Measurements from ENCODE around the gene AGMO.

Gene AGMO

GRCh38 chr7:15326044-15326644, 235.7 kb downstream of the AGMO start:
- Histone ChIP-seq H2AFZ (ENCODE audit: low read depth, low read length) (no peak overlapping the region), H3K79me2 (ENCODE audit: low read length) (no peaks in the 10 kb centered on the region), H3K9ac (ENCODE audit: low read length) (no peak overlapping the region), H3K4me2 (ENCODE audit: low read length) (no peak overlapping the region), H4K20me1 (ENCODE audit: insufficient read depth, low read length) (no peaks in the 10 kb centered on the region), H3K9me3 (ENCODE audit: insufficient read depth, low read length) (no peaks in the 10 kb centered on the region), H3K4me1 (ENCODE audit: low read length) (peaks cover 4% of the 10 kb centered on the region; the same call in 1 of the 2 replicates), H3K27me3 (ENCODE audit: low read depth, low read length) (no peaks in the 10 kb centered on the region), H3K27ac (ENCODE audit: low read length) (no peak overlapping the region), H3K36me3 (replicated peaks; ENCODE audit: low read depth, low read length) (no peaks in the 10 kb centered on the region), H3K4me3 (ENCODE audit: low read length) (no peak overlapping the region)
- no peak for TF ChIP-seq EZH2phosphoT487 (IDR thresholded peaks at IDR 0.05; ENCODE audit: low read depth)
- peak; percentile 64 for TF ChIP-seq CTCF (IDR thresholded peaks at IDR 0.05; ENCODE audit: low read depth, low read length)

GRCh38 chr7:15323550-15323949, 238.3 kb downstream of the AGMO start:
- no peak overlapping the region for H2AFZ ChIP-seq (ENCODE audit: low read depth, low read length)
- no peaks in the 10 kb centered on the region for H3K9me3 ChIP-seq (ENCODE audit: insufficient read depth, low read length)
- no peak overlapping the region for H3K4me2 ChIP-seq (ENCODE audit: low read length)

GRCh38 chr7:15317215-15317614, 244.6 kb downstream of the AGMO start:
- Histone ChIP-seq H3K9ac (ENCODE audit: low read length) (no peak overlapping the region), H3K4me3 (ENCODE audit: low read length) (no peak overlapping the region), H4K20me1 (ENCODE audit: insufficient read depth, low read length) (no peaks in the 10 kb centered on the region), H2AFZ (ENCODE audit: low read depth, low read length) (no peak overlapping the region), H3K4me1 (ENCODE audit: low read length) (no peaks in the 10 kb centered on the region), H3K27me3 (ENCODE audit: low read depth, low read length) (no peaks in the 10 kb centered on the region), H3K4me2 (ENCODE audit: low read length) (no peak overlapping the region), H3K27ac (ENCODE audit: low read length) (no peak overlapping the region), H3K9me3 (ENCODE audit: insufficient read depth, low read length) (no peaks in the 10 kb centered on the region), H3K36me3 (replicated peaks; ENCODE audit: low read depth, low read length) (no peaks in the 10 kb centered on the region), H3K79me2 (ENCODE audit: low read length) (no peaks in the 10 kb centered on the region)
- TF ChIP-seq CTCF (IDR thresholded peaks at IDR 0.05; ENCODE audit: low read depth, low read length) = no peak
- no peak for TF ChIP-seq EZH2phosphoT487 (IDR thresholded peaks at IDR 0.05; ENCODE audit: low read depth)

More at GRCh38 chr7:15323550-15323949, 238.3 kb downstream of the AGMO start:
- H3K4me3 ChIP-seq (ENCODE audit: low read length) = no peak overlapping the region
- no peaks in the 10 kb centered on the region for H3K4me1 ChIP-seq (ENCODE audit: low read length)
- H3K9ac ChIP-seq (ENCODE audit: low read length) = no peak overlapping the region
- no peaks in the 10 kb centered on the region for H4K20me1 ChIP-seq (ENCODE audit: insufficient read depth, low read length)
- H3K27me3 ChIP-seq (ENCODE audit: low read depth, low read length) = no peaks in the 10 kb centered on the region
- no peak overlapping the region for H3K27ac ChIP-seq (ENCODE audit: low read length)
- TF ChIP-seq EZH2phosphoT487 (IDR thresholded peaks at IDR 0.05; ENCODE audit: low read depth) = no peak
- TF ChIP-seq CTCF (IDR thresholded peaks at IDR 0.05; ENCODE audit: low read depth, low read length) = no peak
- H3K36me3 ChIP-seq (replicated peaks; ENCODE audit: low read depth, low read length) = no peaks in the 10 kb centered on the region
- no peaks in the 10 kb centered on the region for H3K79me2 ChIP-seq (ENCODE audit: low read length)

- no peaks in the 10 kb centered on the region for H3K9me3 ChIP-seq (ENCODE audit: insufficient read depth, low read length)
- no peak for TF ChIP-seq CTCF (IDR thresholded peaks at IDR 0.05; ENCODE audit: low read depth, low read length)
- no peak for TF ChIP-seq EZH2phosphoT487 (IDR thresholded peaks at IDR 0.05; ENCODE audit: low read depth)
These were observed 246.1 kb downstream of the AGMO start for GRCh38 chr7:15315678-15316077.

More at GRCh38 chr7:15315678-15316077, 246.1 kb downstream of the AGMO start:
- no peaks in the 10 kb centered on the region for H4K20me1 ChIP-seq (ENCODE audit: insufficient read depth, low read length)
- H3K27me3 ChIP-seq (ENCODE audit: low read depth, low read length) = no peaks in the 10 kb centered on the region
- no peak overlapping the region for H3K9ac ChIP-seq (ENCODE audit: low read length)
- no peak overlapping the region for H3K27ac ChIP-seq (ENCODE audit: low read length)
- H3K4me1 ChIP-seq (ENCODE audit: low read length) = no peaks in the 10 kb centered on the region
- no peak overlapping the region for H3K4me3 ChIP-seq (ENCODE audit: low read length)
- H2AFZ ChIP-seq (ENCODE audit: low read depth, low read length) = no peak overlapping the region
- H3K4me2 ChIP-seq (ENCODE audit: low read length) = no peak overlapping the region
- no peaks in the 10 kb centered on the region for H3K36me3 ChIP-seq (replicated peaks; ENCODE audit: low read depth, low read length)
- H3K79me2 ChIP-seq (ENCODE audit: low read length) = no peaks in the 10 kb centered on the region

Measured in OCI-LY3 (cell line).